HG03469 (cell line): ENCODE results near the gene CDH12.
"Not testable (repeated sequence)": the region's sequence is repeated elsewhere in the genome, so short reads cannot be mapped to it uniquely, and the experiment has no call there.

Experiments
- ATAC-seq: cut with Tn5 transposase; IDR thresholded peaks from one replicate; pipeline ENCODE4 v1.9.1; 2021; ENCODE audit warnings: mild to moderate bottlenecking, moderate library complexity, moderate number of reproducible peaks; ENCODE audit not compliant: unreplicated experiment

The CDH12 gene

GRCh38 chr5:22319798-22320197 is 533.3 kb downstream of the CDH12 start:
- no peak for ATAC-seq

DNA sequence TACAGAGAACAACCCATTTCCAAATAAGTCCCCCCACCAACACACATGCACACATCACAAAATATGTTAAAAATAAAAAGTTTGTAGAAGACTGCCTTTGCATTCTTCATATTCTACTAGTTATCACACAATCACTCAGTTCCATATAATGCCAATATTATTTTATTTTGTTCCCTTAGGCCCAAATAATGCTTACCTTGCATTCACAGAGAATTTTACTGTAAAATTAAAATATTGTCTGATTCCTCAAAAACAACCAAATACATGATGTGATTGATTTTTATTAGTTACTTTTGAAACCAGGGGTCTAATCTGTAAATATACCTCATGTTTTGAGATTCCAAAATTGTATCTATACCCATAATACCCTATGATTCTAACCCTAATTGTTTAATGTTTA is 536.9 kb downstream of the CDH12 start:
- no peak for ATAC-seq

DNA sequence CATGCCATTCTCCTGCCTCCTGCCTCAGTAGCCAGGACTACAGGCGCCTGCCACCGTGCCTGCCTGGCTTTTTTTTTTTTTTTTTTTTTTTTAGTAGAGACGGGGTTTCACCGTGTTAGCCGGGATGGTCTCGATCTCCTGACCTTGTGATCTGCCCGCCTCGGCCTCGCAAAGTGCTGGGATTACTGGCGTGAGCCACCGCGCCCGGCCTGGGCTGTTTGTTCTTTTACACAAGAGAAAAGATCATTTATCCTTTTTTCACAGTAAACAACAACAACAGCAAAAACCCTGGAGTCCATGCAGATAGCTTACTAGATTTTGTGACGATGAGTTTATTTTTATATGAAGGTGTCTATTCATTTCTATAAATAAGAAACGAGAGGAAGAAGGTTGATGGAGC is 538.1 kb downstream of the CDH12 start:
- not testable (repeated sequence) for ATAC-seq

GRCh38 chr5:22314548-22314947 is 538.6 kb downstream of the CDH12 start:
- ATAC-seq, result no peak

GRCh38 chr5:22306011-22306410 is 547.1 kb downstream of the CDH12 start:
- no peak for ATAC-seq

DNA sequence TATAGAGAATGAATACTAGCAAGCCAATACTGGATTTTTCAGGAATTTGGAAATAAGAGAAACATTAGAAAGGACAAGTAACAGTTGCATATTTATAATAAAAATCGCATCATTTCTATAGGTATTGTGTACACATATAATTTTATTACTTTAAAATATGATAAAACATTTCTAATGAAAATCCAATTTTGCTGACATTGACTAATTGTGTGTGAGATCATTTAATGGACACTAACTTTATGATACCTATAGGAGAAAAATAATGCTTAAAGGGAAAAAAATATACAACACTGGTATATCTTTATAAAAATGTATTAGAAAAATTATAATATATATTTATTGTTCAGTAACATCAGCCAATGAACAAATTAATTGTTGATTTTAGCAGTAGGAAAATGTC is 557.3 kb downstream of the CDH12 start:
- no peak for ATAC-seq

DNA sequence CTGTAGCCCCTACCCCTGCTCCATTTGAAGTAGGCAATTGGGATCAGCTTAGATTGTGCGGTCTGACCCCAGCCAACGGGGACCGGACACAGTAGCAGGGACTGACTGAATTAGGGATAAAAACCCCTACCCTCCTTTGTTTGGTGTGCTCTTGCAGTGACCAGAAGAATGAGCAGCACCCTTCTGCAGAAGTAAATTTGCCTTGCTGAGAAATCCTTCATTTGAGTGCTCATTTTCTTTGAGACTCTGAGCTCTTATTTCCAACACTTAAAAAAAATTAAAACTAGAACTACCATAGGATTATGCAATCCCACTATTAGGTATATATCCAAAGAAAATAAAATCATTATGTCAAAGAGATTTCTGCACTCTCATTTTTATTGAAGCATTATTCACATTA is 560.0 kb downstream of the CDH12 start:
- ATAC-seq, result no peak

DNA sequence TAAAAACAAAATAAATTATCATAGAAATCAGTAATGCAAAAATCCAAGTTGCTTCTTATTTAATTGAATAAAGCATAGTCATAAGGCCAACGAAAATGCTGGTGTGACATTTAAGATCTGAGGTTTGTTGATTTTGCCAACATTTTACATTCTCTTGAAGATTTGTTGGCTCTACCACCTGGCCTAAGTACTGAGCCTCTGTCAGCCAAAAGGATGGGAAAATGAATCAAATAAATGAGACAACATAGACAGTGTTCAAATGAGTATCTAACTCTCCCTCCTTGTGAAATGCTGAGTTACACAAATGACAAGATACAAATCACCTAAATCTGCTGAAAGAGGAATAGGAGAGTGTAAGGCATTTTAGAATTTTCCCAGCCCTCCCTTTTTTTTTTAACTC is 575.0 kb downstream of the CDH12 start:
- no peak for ATAC-seq

DNA sequence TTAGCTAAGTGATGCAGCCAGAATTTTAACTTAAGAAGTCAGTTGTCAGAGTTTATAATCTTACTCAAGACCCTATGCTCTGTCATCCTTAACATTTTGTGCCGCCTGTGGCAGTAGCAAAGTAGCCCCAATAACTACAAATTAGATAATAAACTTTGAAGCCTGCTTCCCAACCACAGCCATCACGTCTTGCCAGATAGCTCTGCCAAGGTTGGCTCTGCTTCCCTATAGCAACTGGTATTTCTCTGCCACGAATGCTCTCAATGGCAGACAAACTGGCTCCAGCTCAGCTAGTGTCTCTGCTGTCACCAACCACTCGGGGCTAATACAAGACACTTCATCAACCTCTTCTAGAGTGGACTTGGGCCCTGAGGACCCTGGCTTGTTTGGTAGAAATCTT is 576.1 kb downstream of the CDH12 start:
- no peak for ATAC-seq

- not testable (repeated sequence) for ATAC-seq
These were observed 587.3 kb downstream of the CDH12 start for GRCh38 chr5:22265855-22266254.

DNA sequence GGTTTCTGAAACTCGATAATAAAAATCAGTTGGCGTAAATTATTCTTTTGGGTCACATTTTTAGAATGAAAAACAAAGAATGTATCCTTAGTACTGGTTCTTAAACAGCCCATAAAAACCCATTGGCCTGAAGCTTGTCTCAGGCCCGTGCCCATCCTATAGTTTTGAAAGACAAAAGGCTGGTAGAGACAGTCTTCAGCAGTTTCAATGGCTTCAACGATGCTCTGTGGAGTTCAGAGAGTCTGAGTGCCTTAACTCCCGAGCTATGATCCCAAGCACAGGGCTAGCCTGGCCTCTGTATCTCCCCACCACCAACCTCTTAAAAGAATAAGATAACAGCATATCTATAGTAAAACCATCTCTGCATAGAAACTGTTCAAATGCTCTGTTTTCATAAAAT is 595.0 kb downstream of the CDH12 start:
- ATAC-seq, result no peak

DNA sequence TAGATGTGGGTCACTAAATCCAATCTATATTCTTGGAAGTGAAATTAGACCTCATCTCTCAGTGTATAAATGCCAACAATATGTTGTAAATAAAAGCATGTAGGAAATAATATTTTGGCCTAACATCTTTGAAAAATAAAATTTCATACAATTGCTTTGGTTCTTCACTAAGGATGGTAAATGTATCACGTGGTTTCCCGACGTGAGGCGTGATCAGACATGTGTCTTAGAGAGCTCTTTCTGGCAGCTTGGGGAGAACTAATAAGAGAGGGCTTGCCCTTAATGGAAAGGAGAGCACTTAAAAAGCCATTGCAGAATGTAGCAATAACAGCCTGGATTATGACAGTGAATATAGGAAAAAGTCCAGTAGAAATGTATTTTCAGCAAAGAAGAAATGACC is 602.6 kb downstream of the CDH12 start:
- no peak for ATAC-seq

- ATAC-seq, result no peak
These were observed 603.9 kb downstream of the CDH12 start for GRCh38 chr5:22249209-22249729.

DNA sequence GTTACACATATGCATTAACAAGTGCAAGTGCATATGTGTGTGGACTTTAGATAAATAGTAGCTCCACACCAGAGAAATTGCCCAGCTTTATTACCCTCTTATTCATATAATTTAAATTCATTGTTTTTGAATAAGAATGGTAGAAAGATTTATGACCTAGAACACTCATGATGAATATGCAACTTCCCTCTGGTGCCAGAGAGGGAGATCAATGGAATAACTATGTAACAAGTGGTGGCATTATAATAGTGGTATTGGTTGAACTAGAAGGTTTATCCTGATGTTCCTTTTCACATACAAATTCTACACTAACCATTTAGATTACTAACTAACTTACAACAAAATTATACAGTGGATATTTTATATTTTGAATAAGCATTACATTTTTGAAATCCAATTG is 607.4 kb downstream of the CDH12 start:
- no peak for ATAC-seq

GRCh38 chr5:22242532-22242931 is 610.6 kb downstream of the CDH12 start:
- no peak for ATAC-seq

DNA sequence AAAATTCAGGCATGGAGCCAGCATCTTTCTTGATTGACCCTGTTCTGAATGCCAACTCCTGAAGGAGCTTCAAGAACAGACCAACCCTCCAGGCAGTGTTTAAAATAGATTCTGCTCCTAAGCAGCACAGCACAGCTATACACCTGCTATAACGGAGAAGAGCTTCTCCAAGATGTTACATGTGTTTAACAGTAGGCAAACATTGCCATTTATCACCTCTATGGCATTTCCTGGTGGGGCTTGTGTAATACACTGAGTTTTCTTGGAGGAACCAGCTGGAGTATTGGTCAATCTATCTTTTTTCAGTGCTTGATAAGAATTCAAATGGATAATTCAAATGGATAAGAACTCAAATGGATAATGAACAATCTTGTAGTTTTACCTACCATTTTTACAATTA is 615.1 kb downstream of the CDH12 start:
- ATAC-seq, result no peak

GRCh38 chr5:22226423-22226822 is 626.7 kb downstream of the CDH12 start:
- ATAC-seq, result no peak

GRCh38 chr5:22223079-22223478 is 630.1 kb downstream of the CDH12 start:
- ATAC-seq, result no peak

GRCh38 chr5:22213703-22214495 is 639.2 kb downstream of the CDH12 start:
- ATAC-seq, result not testable (repeated sequence)

GRCh38 chr5:22212254-22212991 is 640.7 kb downstream of the CDH12 start:
- not testable (repeated sequence) for ATAC-seq

DNA sequence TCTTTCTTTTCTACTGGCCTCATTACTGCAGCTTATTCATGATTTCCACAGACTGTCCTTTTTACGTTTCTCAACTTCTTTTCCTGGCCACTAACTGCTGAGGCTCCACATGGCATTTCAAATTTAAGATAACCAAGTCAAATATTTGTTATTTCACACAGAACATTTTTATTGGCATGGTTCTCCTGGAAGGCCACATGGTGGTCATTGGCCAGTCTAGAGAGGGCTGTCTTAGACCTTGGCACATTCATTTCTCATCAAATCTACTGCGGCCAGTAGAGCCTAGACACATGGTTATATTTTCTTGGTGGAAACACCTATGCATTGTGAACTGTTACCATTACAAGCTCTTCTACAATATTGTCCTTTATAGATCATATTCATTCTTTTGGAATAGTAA is 644.7 kb downstream of the CDH12 start:
- not testable (repeated sequence) for ATAC-seq

- ATAC-seq, result not testable (repeated sequence)
These were observed 664.5 kb downstream of the CDH12 start for GRCh38 chr5:22188651-22189050.
